A673 (cell line): ENCODE data around the gene ATP2B2.

Experiments
- EZH2 ChIP-seq: fragments of 200-600 bp; sonication (generic); IDR thresholded peaks from 2 replicates; pipeline ENCODE4 v1.6.1; 2017; ENCODE audit warnings: borderline replicate concordance, low read depth, mild to moderate bottlenecking, mixed read lengths, antibody characterized with exemption, low read length; ENCODE audit not compliant: poor library complexity, severe bottlenecking
- TF ChIP-seq, protein P1 (sequence below): fragments of 300-800, 200-600 bp; sonication (generic); conservative IDR thresholded peaks from 2 replicates; pipeline ENCODE4 v1.5.1; 2017; ENCODE audit warnings: low read depth, mild to moderate bottlenecking, antibody characterized with exemption, low read length, moderate library complexity, mixed read lengths

- TF ChIP-seq, protein P1, sequence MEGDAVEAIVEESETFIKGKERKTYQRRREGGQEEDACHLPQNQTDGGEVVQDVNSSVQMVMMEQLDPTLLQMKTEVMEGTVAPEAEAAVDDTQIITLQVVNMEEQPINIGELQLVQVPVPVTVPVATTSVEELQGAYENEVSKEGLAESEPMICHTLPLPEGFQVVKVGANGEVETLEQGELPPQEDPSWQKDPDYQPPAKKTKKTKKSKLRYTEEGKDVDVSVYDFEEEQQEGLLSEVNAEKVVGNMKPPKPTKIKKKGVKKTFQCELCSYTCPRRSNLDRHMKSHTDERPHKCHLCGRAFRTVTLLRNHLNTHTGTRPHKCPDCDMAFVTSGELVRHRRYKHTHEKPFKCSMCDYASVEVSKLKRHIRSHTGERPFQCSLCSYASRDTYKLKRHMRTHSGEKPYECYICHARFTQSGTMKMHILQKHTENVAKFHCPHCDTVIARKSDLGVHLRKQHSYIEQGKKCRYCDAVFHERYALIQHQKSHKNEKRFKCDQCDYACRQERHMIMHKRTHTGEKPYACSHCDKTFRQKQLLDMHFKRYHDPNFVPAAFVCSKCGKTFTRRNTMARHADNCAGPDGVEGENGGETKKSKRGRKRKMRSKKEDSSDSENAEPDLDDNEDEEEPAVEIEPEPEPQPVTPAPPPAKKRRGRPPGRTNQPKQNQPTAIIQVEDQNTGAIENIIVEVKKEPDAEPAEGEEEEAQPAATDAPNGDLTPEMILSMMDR = no peak
- no peak for TF ChIP-seq EZH2
These were observed 74.6 kb downstream of the ATP2B2 start for GRCh38 chr3:10430805-10431204.
